Karpas-422 (cell line): ENCODE results near the gene NDEL1. TPM values are rescaled to one million over a fixed set of nuclear protein-coding genes. Genes with fewer than 3 reads are reported as not detected.

Experiments used
- DNase-seq: peaks from one replicate; pipeline ENCODE4 v3.0.0-alpha.2; 2015
- H2AFZ ChIP-seq: fragments of 200-600 bp; sonication (generic); 2 replicates; pipeline ENCODE4 v1.6.1; 2014; ENCODE audit warnings: antibody characterized with exemption, low read length, mixed read lengths
- H3K27ac ChIP-seq: fragments of 200-600 bp; sonication (generic); 2 replicates; pipeline ENCODE4 v1.5.1; 2014; ENCODE audit warnings: mild to moderate bottlenecking, low read length, moderate library complexity
- H3K27me3 ChIP-seq: fragments of 200-600 bp; sonication (generic); 2 replicates; pipeline ENCODE4 v1.6.1; 2014; ENCODE audit warnings: low read length, mixed read lengths
- H3K36me3 ChIP-seq: fragments of 200-600 bp; sonication (generic); 2 replicates; pipeline ENCODE4 v1.6.1; 2014; ENCODE audit warnings: low read length, mixed read lengths; ENCODE audit not compliant: insufficient read depth
- H3K4me1 ChIP-seq: fragments of 200-600 bp; sonication (generic); 2 replicates; pipeline ENCODE4 v1.6.1; 2014; ENCODE audit warnings: mild to moderate bottlenecking, low read length, mixed read lengths
- H3K4me2 ChIP-seq: fragments of 200-600 bp; sonication (generic); 2 replicates; pipeline ENCODE4 v1.6.1; 2014; ENCODE audit warnings: low read length, low read depth, mild to moderate bottlenecking; ENCODE audit not compliant: poor library complexity, severe bottlenecking
- H3K4me3 ChIP-seq: fragments of 200-600 bp; sonication (generic); 2 replicates; pipeline ENCODE4 v1.5.1; 2014; ENCODE audit warnings: mild to moderate bottlenecking, antibody characterized with exemption, low read length, mixed read lengths
- H3K79me2 ChIP-seq: fragments of 200-600 bp; sonication (generic); 2 replicates; pipeline ENCODE4 v1.6.1; 2014; ENCODE audit warnings: mild to moderate bottlenecking, low read length, mixed read lengths
- H3K9ac ChIP-seq: fragments of 200-600 bp; sonication (generic); 2 replicates; pipeline ENCODE4 v1.6.0; 2014; ENCODE audit warnings: low read length
- H3K9me2 ChIP-seq: fragments of 200-600 bp; sonication (generic), shearing (Covaris generic); replicated peaks from 2 replicates; pipeline ENCODE4 v1.6.0; 2014; ENCODE audit warnings: mild to moderate bottlenecking, low read length, moderate library complexity; ENCODE audit not compliant: insufficient read depth
- H3K9me3 ChIP-seq: fragments of 300-700, 200-600 bp; sonication (generic); 2 replicates; pipeline ENCODE4 v1.6.1; 2014; ENCODE audit warnings: low read length, mixed read lengths
- H4K20me1 ChIP-seq: fragments of 200-600 bp; sonication (generic); 2 replicates; pipeline ENCODE4 v1.6.1; 2014; ENCODE audit warnings: mild to moderate bottlenecking, antibody characterized with exemption, low read length, low read depth; ENCODE audit not compliant: insufficient read depth
- total RNA-seq: library from RNA; depleted of rRNA; stranded (reverse); fragments of >200 nt; shearing (Covaris generic); gene quantifications from 2 replicates; pipeline ENCODE4 v1.2.3, GENCODE V29; 2014; ENCODE audit warnings: low replicate concordance; rRNA removed

The NDEL1 gene, protein sequence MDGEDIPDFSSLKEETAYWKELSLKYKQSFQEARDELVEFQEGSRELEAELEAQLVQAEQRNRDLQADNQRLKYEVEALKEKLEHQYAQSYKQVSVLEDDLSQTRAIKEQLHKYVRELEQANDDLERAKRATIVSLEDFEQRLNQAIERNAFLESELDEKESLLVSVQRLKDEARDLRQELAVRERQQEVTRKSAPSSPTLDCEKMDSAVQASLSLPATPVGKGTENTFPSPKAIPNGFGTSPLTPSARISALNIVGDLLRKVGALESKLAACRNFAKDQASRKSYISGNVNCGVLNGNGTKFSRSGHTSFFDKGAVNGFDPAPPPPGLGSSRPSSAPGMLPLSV
- total RNA-seq = 26.0 and 48.6 TPM in 2 replicates

DNA sequence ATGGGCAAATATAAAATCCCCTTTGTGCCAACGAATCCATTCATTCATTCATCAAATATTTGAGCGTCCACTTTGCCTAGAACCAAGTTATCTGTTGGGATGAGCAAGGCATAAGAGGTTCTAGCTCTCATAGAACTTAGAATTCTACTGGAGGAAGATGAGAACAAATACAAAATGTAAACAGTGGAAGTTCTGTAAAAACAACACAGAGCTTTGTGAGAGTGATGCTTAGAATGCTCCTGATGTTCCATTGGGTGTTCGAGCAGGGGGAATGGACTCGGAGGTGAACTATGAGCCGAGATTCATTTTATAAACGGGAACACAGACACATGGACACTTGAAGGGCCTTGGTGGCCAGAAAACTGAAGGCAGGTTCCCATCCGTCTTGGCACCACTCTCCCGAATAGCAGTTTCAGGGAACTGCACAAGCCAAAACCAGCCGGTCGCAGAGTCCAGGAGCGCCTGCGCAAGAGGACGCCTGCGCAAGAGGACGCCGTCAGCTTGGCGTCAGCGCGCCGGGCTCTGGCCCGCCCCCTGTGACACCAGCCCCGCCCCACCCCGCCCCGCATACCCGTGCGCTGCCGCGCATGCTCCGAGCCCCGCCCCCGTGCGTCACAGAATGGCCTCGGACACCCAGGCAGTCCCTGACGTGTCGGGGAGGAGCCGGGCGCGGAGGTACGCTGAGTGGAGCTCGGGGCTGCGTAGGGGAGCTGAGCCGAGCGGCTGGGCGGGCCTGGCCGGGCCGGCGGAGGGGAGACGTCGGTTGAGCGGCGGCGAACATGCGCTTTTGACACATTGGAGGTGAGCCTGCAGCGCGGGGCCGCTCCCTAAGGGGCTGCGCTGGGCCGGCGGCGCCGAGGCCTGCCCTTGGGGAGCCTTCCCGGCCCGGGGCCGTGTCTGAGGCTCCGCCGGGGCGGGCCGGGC lies at the start of gene NDEL1:
TSS of gene NDEL1 (plus strand) at position 640 of the 924 bp plus-strand sequence. CDS start 8,388 bp downstream, outside the sequence.
- peaks cover 11% of the 10 kb centered on the region for H3K4me1 ChIP-seq
- H3K27me3 ChIP-seq = no peaks in the 10 kb centered on the region
- no peaks in the 10 kb centered on the region for H3K9me2 ChIP-seq
- H3K79me2 ChIP-seq = peaks cover 46% of the 10 kb centered on the region
- peak within 1 kb of the TSS; percentile 99 for H3K9ac ChIP-seq
- peak within 1 kb of the TSS; percentile 94 for H3K4me2 ChIP-seq
- H3K36me3 ChIP-seq = peaks cover 5% of the 10 kb centered on the region; the same call in 1 of the 2 replicates
- peak within 1 kb of the TSS; percentile 86 for H3K4me3 ChIP-seq
- DNase-seq = peak; percentile 99
- H4K20me1 ChIP-seq = no peaks in the 10 kb centered on the region; the same call in 1 of the 2 replicates
- H3K9me3 ChIP-seq = no peaks in the 10 kb centered on the region
- H3K27ac ChIP-seq = peak within 1 kb of the TSS; percentile 67
- H2AFZ ChIP-seq = peak within 1 kb of the TSS; percentile 73

DNA sequence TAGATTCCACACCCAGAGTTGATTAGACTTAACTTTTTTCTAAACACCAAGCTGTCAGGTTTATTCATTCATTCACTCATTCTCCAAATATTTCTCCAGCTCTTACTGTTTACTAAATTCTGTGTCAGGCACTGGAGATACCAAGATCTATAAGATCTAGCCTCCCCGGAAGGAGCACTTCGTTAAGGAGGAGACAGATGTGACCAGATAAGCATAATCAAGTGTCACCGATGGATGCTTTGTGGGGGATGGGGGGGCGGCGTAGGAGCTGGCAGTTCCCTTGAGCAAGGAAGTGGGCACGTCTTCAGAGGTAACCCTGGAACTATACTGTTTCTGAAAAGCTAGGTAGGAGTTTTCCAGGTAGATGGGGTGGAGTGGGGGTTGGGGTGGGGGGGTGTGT lies 48.8 kb upstream of the NDEL1 start:
- H3K4me2 ChIP-seq = no peak overlapping the region

DNA sequence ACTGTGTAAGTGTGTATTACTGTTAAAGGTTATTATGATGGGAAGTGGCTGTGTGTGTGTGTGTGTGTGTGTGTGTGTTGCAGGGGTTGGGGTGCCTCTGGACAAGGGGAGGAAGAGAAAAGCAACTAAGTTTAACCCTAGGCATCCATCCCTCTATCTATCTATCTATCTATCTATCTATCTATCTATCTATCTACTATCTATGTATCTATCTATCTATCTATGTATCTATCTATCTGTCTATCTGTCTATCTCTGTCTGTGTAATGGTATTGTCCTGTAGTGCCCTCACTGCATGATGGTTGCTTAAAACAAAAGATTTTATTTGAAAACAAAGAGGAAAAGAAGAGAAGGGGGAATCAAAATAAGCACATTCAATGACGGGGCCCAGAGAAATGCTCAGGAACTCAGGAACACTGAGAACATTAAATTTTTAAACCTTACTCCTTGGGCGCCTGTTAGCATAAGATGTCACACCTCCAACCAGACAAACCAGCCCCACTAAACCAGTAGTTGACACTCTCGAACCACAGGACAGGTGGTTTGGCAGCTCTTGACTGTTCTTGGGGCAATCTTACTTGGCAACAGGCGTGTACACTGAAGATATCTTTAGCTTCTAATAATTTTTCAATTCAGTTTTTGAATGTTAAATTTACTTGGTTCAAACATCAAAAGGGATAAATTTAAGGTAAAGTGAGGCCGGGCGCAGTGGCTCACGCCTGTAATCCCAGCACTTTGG lies 47.6 kb upstream of the NDEL1 start:
- DNase-seq = no peak
- no peak overlapping the region for H3K4me3 ChIP-seq
- no peak overlapping the region for H3K27ac ChIP-seq
- no peak overlapping the region for H3K4me2 ChIP-seq
- H3K36me3 ChIP-seq = no peaks in the 10 kb centered on the region
- 0 out of 2 replicates have a peak, but pooled peaks cover 3% of the 10 kb centered on the region for H4K20me1 ChIP-seq
- no peak overlapping the region for H3K9ac ChIP-seq
- H3K9me3 ChIP-seq = no peaks in the 10 kb centered on the region
- peaks cover 9% of the 10 kb centered on the region for H3K4me1 ChIP-seq
- no peaks in the 10 kb centered on the region for H3K9me2 ChIP-seq
- H2AFZ ChIP-seq = no peak overlapping the region
- no peaks in the 10 kb centered on the region for H3K79me2 ChIP-seq
- no peaks in the 10 kb centered on the region for H3K27me3 ChIP-seq

More for the DNA sequence above, 48.8 kb upstream of the NDEL1 start:
- Histone ChIP-seq H3K9me3 (no peaks in the 10 kb centered on the region), H3K27me3 (no peaks in the 10 kb centered on the region), H3K36me3 (peaks cover 8% of the 10 kb centered on the region), H3K9ac (no peak overlapping the region), H3K9me2 (no peaks in the 10 kb centered on the region), H3K79me2 (peaks cover 12% of the 10 kb centered on the region), H3K4me1 (peaks cover 13% of the 10 kb centered on the region), H2AFZ (no peak overlapping the region), H3K27ac (no peak overlapping the region), H4K20me1 (peaks cover 11% of the 10 kb centered on the region), H3K4me3 (no peak overlapping the region)
- DNase-seq = no peak

DNA sequence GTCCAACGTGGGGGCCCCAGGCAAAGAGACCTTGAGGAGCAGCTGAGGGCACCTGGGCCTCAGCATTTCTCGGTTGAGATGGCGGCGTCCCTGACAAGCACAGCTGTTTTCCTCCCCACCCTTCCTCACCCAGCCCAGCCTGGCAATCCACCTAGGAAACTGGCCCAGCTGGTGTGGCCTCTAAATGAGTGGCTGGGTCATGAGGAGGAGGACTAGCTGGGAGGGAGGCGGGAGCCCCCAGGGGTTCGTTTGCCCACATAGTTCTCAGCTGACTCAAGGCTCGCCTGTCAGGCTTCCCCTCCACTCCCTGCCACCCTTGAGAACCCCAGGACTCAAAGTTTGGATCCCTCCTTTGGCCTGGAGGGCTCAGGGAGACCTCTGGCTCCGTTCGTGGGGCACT lies 44.0 kb upstream of the NDEL1 start:
- Histone ChIP-seq H3K9me2 (no peaks in the 10 kb centered on the region), H3K79me2 (no peaks in the 10 kb centered on the region), H3K27ac (no peak overlapping the region), H3K9ac (no peak overlapping the region), H3K27me3 (no peaks in the 10 kb centered on the region), H3K4me2 (no peak overlapping the region), H3K4me3 (no peak overlapping the region), H4K20me1 (no peaks in the 10 kb centered on the region), H2AFZ (no peak overlapping the region), H3K4me1 (peaks cover 5% of the 10 kb centered on the region), H3K9me3 (no peaks in the 10 kb centered on the region), H3K36me3 (no peaks in the 10 kb centered on the region)
- DNase-seq = no peak

DNA sequence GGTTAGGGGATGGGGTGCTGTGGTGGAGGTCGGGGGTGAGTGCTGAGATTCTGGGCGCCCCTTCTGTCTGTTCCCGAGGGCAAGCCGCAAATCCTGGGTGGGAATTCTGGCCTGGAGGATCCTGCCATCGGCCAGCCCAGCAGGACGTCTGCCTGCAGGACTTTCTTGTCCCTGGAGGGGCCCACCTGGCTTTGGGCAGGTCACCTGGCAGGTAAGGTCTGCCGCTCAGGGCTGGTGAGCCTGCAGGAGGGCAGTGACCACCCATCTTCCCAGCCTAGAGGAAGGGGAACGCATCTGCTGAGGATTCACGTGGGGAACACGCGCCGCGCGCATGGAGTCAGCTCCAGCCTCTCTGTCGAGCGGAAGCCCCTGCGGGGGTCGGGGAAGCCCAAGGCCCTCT lies 43.4 kb upstream of the NDEL1 start:
- H3K9ac ChIP-seq = no peak overlapping the region
- no peaks in the 10 kb centered on the region for H3K9me3 ChIP-seq
- H3K9me2 ChIP-seq = no peaks in the 10 kb centered on the region
- H3K27ac ChIP-seq = no peak overlapping the region
- DNase-seq = no peak
- H3K36me3 ChIP-seq = no peaks in the 10 kb centered on the region
- H3K27me3 ChIP-seq = no peaks in the 10 kb centered on the region
- no peak overlapping the region for H3K4me2 ChIP-seq
- H3K4me3 ChIP-seq = no peak overlapping the region
- H4K20me1 ChIP-seq = no peaks in the 10 kb centered on the region
- H3K4me1 ChIP-seq = peaks cover 5% of the 10 kb centered on the region
- H3K79me2 ChIP-seq = no peaks in the 10 kb centered on the region
- H2AFZ ChIP-seq = no peak overlapping the region

DNA sequence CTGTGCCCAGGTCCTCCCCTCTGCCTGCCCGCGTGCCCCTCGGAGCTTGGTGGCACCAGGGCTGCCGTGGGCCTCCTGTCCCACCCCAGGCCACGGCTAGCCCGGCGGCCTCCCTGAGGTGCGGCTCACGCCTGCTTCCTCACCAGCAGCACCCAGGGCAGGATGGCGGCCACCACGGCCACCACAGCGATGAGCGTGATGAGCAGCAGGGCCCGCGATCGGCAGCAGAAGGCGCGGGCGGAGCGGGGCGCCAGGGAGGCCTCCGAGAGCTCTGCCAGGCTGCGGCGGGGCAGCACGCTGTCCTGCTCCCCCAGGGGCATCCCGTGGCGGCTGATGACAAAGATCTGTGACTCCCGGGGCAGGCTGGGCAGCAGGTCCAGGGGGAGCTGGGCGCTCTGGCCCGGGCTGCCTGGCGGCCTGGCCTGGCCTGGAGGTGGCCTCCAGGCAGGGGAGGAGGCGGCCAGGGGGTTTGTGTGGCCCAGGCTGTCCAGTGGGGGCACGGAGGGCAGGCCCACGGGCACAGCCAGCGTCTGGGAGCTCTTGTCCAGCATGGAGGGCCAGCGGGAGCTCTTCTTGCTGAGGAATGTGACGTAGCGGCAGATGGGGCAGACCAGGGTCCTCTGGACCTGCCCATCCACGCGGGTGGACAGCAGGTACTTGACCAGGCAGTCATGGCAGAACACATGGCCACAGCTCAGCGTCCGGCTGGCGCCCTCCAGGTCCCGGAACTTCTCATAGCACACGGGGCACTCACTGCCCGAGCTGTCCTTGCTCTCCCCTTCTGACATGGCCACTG lies 42.8 kb upstream of the NDEL1 start:
- Histone ChIP-seq H3K27me3 (no peaks in the 10 kb centered on the region), H3K4me2 (no peak overlapping the region), H4K20me1 (no peaks in the 10 kb centered on the region), H2AFZ (no peak overlapping the region; the same call in 1 of the 2 replicates), H3K79me2 (no peaks in the 10 kb centered on the region), H3K9me3 (no peaks in the 10 kb centered on the region), H3K4me1 (peaks cover 5% of the 10 kb centered on the region), H3K9ac (no peak overlapping the region), H3K36me3 (no peaks in the 10 kb centered on the region), H3K4me3 (no peak overlapping the region), H3K27ac (no peak overlapping the region), H3K9me2 (no peaks in the 10 kb centered on the region)
- no peak for DNase-seq

DNA sequence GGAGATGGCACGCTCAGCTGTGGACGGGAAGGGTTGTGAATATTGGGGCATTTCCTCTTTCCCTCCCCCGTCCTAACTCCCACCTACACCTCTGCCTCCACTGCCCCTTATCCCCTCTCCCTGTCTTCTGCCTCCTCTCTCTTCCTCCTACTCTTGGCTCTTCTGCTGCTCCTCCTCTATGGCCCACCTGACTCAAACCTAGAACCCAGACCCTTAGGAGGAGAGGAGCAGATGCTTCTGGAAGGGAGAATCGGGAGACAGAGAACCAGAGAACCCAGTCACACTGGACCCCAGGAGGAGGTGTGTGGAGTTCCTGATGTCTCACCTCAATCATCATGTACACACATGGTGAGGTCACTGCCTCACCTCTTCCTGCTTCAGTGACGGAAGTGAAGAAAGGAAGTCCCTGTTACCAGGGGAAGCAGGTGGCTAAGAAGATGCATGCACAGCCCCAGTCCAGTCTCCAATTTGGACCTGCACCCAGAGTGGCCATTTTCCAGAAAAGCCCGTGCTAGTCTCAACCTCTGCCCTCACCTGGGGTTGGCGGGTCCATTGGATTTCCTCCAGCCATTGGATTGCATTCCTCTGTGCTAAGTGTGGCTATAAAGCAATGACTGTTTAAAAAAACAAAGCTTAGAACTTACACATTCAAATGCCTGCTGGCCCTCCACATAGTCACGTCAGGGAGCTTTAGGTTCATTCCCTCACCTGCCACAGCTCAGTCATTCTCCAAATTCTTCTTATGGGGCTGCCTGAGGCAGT lies 42.0 kb upstream of the NDEL1 start:
- no peak overlapping the region for H3K27ac ChIP-seq
- H3K4me1 ChIP-seq = peaks cover 5% of the 10 kb centered on the region
- peak; percentile 66 for DNase-seq
- no peaks in the 10 kb centered on the region for H3K9me2 ChIP-seq
- no peaks in the 10 kb centered on the region for H3K27me3 ChIP-seq
- H3K79me2 ChIP-seq = no peaks in the 10 kb centered on the region
- no peak overlapping the region for H3K4me3 ChIP-seq
- H3K9me3 ChIP-seq = no peaks in the 10 kb centered on the region
- no peaks in the 10 kb centered on the region for H4K20me1 ChIP-seq
- H3K9ac ChIP-seq = no peak overlapping the region
- H3K4me2 ChIP-seq = no peak overlapping the region
- no peaks in the 10 kb centered on the region for H3K36me3 ChIP-seq
- peak overlapping the region; percentile 4; the same call in 1 of the 2 replicates for H2AFZ ChIP-seq
